Measurements from ENCODE around the gene DTD1.

The DTD1 gene

GRCh38 chr20:18721551-18722115 is 133.8 kb downstream of the DTD1 start:
- Histone ChIP-seq H3K27ac (ENCODE audit: low read length) (no peak overlapping the region), H3K4me3 (ENCODE audit: low read length) (no peak overlapping the region), H3K9me3 (ENCODE audit: control insufficient read depth, insufficient read depth, low read length) (no peaks in the 10 kb centered on the region), H3K36me3 (ENCODE audit: control insufficient read depth, insufficient read depth, low read length) (no peaks in the 10 kb centered on the region), H3K4me1 (ENCODE audit: control insufficient read depth, insufficient read depth, low read length) (no peaks in the 10 kb centered on the region), H3K27me3 (ENCODE audit: control insufficient read depth, insufficient read depth, low read length) (no peaks in the 10 kb centered on the region)
- DNase-seq (ENCODE audit: low read depth, low spot score), result no peak
- WGBS (ENCODE audit: insufficient coverage, insufficient read length), result no CpG with 5 or more reads among the region's 9 CpGs

DNA sequence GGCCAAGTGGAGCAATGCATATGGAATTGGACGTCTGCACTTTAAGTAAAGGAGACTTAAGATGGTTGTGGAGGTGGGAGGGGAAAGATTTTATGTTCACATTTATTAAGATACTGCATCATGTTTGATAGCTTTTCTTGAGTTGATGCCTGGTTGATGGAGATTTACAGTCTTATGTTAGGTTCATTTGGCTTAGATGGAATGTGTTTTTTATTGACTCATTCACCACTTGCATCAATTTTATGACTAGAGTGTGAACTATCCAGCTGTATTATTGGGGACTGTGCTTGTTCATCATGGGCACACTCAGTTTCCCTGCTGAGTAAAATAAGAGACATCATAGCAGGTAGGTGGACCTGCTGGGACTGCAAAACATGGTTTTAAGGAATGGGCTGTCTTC is 134.5 kb downstream of the DTD1 start:
- Histone ChIP-seq H3K4me1 (ENCODE audit: control insufficient read depth, insufficient read depth, low read length) (peaks cover 1% of the 10 kb centered on the region; the same call in 1 of the 2 replicates), H3K9me3 (ENCODE audit: control insufficient read depth, insufficient read depth, low read length) (no peaks in the 10 kb centered on the region), H3K36me3 (ENCODE audit: control insufficient read depth, insufficient read depth, low read length) (no peaks in the 10 kb centered on the region), H3K27ac (ENCODE audit: low read length) (no peak overlapping the region), H3K27me3 (ENCODE audit: control insufficient read depth, insufficient read depth, low read length) (no peaks in the 10 kb centered on the region), H3K4me3 (ENCODE audit: low read length) (no peak overlapping the region)
- no peak for DNase-seq (ENCODE audit: low read depth, low spot score)
- no CpG with 5 or more reads among the region's 1 CpG for WGBS (ENCODE audit: insufficient coverage, insufficient read length)

- Histone ChIP-seq H3K36me3 (ENCODE audit: control insufficient read depth, insufficient read depth, low read length) (no peaks in the 10 kb centered on the region), H3K4me1 (ENCODE audit: control insufficient read depth, insufficient read depth, low read length) (peaks cover 5% of the 10 kb centered on the region; the same call in 1 of the 2 replicates), H3K27ac (ENCODE audit: low read length) (no peak overlapping the region), H3K9me3 (ENCODE audit: control insufficient read depth, insufficient read depth, low read length) (no peaks in the 10 kb centered on the region), H3K4me3 (ENCODE audit: low read length) (no peak overlapping the region), H3K27me3 (ENCODE audit: control insufficient read depth, insufficient read depth, low read length) (no peaks in the 10 kb centered on the region)
- no CpG with 5 or more reads among the region's 3 CpGs for WGBS (ENCODE audit: insufficient coverage, insufficient read length)
- no peak for DNase-seq (ENCODE audit: low read depth, low spot score)
Measured at GRCh38 chr20:18724077-18724476, 136.2 kb downstream of the DTD1 start.

- Histone ChIP-seq H3K4me3 (ENCODE audit: low read length) (no peak overlapping the region), H3K36me3 (ENCODE audit: control insufficient read depth, insufficient read depth, low read length) (no peaks in the 10 kb centered on the region), H3K27me3 (ENCODE audit: control insufficient read depth, insufficient read depth, low read length) (no peaks in the 10 kb centered on the region), H3K4me1 (ENCODE audit: control insufficient read depth, insufficient read depth, low read length) (peaks cover 5% of the 10 kb centered on the region; the same call in 1 of the 2 replicates), H3K27ac (ENCODE audit: low read length) (no peak overlapping the region), H3K9me3 (ENCODE audit: control insufficient read depth, insufficient read depth, low read length) (no peaks in the 10 kb centered on the region)
- no peak for DNase-seq (ENCODE audit: low read depth, low spot score)
- WGBS (ENCODE audit: insufficient coverage, insufficient read length), result no CpG with 5 or more reads among the region's 4 CpGs
Measured at GRCh38 chr20:18724788-18725464, 137.1 kb downstream of the DTD1 start.

DNA sequence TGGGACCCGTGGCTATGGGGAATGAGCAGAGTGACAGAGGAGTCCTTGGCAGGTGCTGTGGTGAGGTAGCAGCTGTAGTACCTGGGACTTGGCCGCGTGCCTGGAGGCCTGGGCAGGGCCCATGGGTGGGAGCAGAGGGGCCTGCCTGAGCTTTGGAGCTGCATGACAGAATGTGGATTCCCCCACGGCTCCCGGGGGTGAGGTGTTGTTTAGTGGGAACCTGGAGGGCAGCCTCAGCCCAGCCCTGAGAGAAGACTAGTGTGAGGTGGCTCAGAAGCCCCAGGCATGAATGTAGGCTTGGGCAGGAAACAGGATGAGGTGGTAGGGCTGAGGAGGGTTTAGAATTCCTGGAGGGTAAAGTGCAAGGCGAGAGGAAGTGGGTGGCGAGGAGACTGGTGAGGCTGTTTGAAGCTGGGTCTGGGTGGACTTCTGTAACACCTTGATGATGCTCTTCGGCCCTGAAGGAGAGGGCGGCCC is 139.2 kb downstream of the DTD1 start:
- Histone ChIP-seq H3K36me3 (ENCODE audit: control insufficient read depth, insufficient read depth, low read length) (no peaks in the 10 kb centered on the region), H3K27me3 (ENCODE audit: control insufficient read depth, insufficient read depth, low read length) (no peaks in the 10 kb centered on the region), H3K27ac (ENCODE audit: low read length) (no peak overlapping the region), H3K4me3 (ENCODE audit: low read length) (no peak overlapping the region), H3K9me3 (ENCODE audit: control insufficient read depth, insufficient read depth, low read length) (no peaks in the 10 kb centered on the region), H3K4me1 (ENCODE audit: control insufficient read depth, insufficient read depth, low read length) (peaks cover 5% of the 10 kb centered on the region; the same call in 1 of the 2 replicates)
- no CpG with 5 or more reads among the region's 9 CpGs for WGBS (ENCODE audit: insufficient coverage, insufficient read length)
- DNase-seq (ENCODE audit: low read depth, low spot score), result no peak

GRCh38 chr20:18728165-18728869 is 140.5 kb downstream of the DTD1 start:
- Histone ChIP-seq H3K36me3 (ENCODE audit: control insufficient read depth, insufficient read depth, low read length) (no peaks in the 10 kb centered on the region), H3K9me3 (ENCODE audit: control insufficient read depth, insufficient read depth, low read length) (no peaks in the 10 kb centered on the region), H3K4me3 (ENCODE audit: low read length) (no peak overlapping the region), H3K4me1 (ENCODE audit: control insufficient read depth, insufficient read depth, low read length) (peaks cover 5% of the 10 kb centered on the region; the same call in 1 of the 2 replicates), H3K27me3 (ENCODE audit: control insufficient read depth, insufficient read depth, low read length) (no peaks in the 10 kb centered on the region), H3K27ac (ENCODE audit: low read length) (no peak overlapping the region)
- DNase-seq (ENCODE audit: low read depth, low spot score), result no peak
- no CpG with 5 or more reads among the region's 8 CpGs for WGBS (ENCODE audit: insufficient coverage, insufficient read length)

DNA sequence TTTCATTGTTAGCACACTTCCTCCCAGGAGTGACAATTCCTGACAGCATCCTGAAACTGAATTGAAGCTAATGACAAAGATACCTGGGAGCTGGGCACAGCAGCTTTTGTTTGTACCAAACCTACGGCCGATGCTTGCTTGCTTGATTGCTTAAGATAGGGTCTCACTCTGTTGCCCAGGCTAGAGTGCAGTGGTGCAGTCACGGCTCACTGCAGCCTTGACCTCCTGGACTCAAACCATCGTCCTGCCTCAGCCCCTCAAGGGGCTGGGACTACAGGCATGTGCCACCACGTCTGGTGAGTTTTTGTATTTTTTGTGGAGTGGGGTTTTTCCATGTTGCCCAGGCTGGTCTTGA is 141.0 kb downstream of the DTD1 start:
- no peaks in the 10 kb centered on the region for H3K9me3 ChIP-seq (ENCODE audit: control insufficient read depth, insufficient read depth, low read length)
- no peak for DNase-seq (ENCODE audit: low read depth, low spot score)
- whole genome bisulfite sequencing (ENCODE audit: insufficient coverage, insufficient read length), result no CpG with 5 or more reads among the region's 5 CpGs
- no peak overlapping the region for H3K27ac ChIP-seq (ENCODE audit: low read length)
- no peaks in the 10 kb centered on the region for H3K36me3 ChIP-seq (ENCODE audit: control insufficient read depth, insufficient read depth, low read length)
- H3K4me1 ChIP-seq (ENCODE audit: control insufficient read depth, insufficient read depth, low read length), result peaks cover 5% of the 10 kb centered on the region; the same call in 1 of the 2 replicates
- H3K27me3 ChIP-seq (ENCODE audit: control insufficient read depth, insufficient read depth, low read length), result no peaks in the 10 kb centered on the region
- H3K4me3 ChIP-seq (ENCODE audit: low read length), result no peak overlapping the region

DNA sequence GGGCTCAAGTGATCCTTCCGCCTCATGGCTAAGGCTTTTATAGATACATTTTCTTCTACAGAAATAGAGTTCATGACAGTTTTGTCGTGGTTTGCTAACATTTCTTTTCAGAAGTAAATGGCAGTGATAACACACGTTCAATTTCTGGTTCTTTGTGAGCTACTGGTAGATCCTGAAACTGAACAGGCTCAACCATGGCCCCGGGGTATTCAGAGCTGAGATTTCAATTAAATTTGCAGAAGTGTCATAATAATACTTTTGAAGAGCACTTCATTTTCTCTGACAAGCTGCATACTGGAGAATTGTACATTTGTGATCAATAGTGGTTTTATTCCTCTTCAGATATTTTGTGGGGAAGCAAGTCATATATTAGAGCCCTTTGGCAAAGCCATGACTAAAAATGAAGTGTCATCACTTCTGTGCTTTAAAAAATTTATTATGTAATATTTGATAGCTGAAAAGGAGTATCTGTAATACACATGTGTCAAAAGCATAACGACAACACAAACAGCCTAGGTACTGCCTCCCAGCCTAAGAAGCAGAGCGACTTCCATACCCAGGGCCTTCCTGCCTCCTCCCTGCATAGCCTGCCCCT is 141.5 kb downstream of the DTD1 start:
- no peaks in the 10 kb centered on the region for H3K27me3 ChIP-seq (ENCODE audit: control insufficient read depth, insufficient read depth, low read length)
- WGBS (ENCODE audit: insufficient coverage, insufficient read length), result no CpG with 5 or more reads among the region's 6 CpGs

DNA sequence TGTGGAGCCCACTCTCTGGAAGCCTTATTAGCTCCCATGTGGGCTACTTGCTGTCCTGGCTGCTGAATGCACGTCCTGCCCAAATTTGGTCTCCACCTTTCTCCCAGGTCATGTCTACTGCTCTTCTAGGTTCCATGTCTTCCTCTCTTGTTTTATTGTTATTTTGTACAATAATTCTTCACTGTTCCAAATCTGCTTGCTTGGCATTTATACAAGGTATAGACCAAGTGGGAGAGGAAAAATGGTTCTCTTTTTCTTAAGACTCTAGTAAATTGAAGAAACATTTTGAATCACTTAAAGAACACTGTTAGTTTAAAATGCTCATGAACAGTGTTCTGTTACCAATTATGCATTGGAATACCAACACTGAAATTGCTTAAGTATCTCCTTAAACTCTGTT is 144.1 kb downstream of the DTD1 start:
- H3K9me3 ChIP-seq (ENCODE audit: control insufficient read depth, insufficient read depth, low read length), result no peaks in the 10 kb centered on the region
- H3K27me3 ChIP-seq (ENCODE audit: control insufficient read depth, insufficient read depth, low read length), result no peaks in the 10 kb centered on the region
- peaks cover 4% of the 10 kb centered on the region; the same call in 1 of the 2 replicates for H3K4me1 ChIP-seq (ENCODE audit: control insufficient read depth, insufficient read depth, low read length)
- H3K4me3 ChIP-seq (ENCODE audit: low read length), result no peak overlapping the region
- no peak for DNase-seq (ENCODE audit: low read depth, low spot score)
- no peaks in the 10 kb centered on the region for H3K36me3 ChIP-seq (ENCODE audit: control insufficient read depth, insufficient read depth, low read length)
- no CpG with 5 or more reads among the region's 1 CpG for WGBS (ENCODE audit: insufficient coverage, insufficient read length)
- no peak overlapping the region for H3K27ac ChIP-seq (ENCODE audit: low read length)

More for the DNA sequence above, 141.5 kb downstream of the DTD1 start:
- Histone ChIP-seq H3K4me1 (ENCODE audit: control insufficient read depth, insufficient read depth, low read length) (peaks cover 5% of the 10 kb centered on the region; the same call in 1 of the 2 replicates), H3K4me3 (ENCODE audit: low read length) (no peak overlapping the region), H3K27ac (ENCODE audit: low read length) (no peak overlapping the region), H3K36me3 (ENCODE audit: control insufficient read depth, insufficient read depth, low read length) (no peaks in the 10 kb centered on the region), H3K9me3 (ENCODE audit: control insufficient read depth, insufficient read depth, low read length) (no peaks in the 10 kb centered on the region)
- DNase-seq (ENCODE audit: low read depth, low spot score), result no peak

DNA sequence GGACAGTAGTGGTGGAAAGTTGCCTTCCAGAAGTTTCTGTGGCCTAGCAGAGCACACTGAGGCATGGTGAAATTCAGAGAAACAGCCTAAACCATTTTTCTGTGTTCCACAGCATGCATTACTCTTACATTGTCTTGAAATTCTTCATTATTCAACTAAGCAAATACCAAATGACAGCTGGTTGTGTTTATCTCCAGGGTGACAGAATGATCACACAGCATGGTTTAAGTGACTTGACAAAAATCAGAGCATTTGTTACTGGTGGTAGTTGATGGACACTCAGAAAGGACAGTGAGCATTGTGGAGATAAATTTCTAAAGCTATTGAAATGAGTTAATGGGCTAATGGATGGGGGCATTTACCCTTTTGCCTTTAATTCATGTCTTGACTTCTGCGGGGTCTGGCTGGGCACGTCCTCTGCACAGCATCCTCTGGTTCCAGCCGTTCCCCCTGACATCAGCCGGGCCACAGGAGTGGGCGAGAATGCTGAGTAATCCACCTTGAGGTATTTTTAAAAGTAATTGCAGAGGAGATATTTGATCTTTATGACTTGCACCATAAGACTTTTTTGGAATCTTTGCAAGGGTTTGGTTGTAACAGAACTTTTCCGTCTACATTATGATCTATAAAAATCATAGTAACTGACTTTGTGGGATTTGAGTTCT is 146.8 kb downstream of the DTD1 start:
- no peaks in the 10 kb centered on the region for H3K9me3 ChIP-seq (ENCODE audit: control insufficient read depth, insufficient read depth, low read length)
- DNase-seq (ENCODE audit: low read depth, low spot score), result no peak
- no CpG with 5 or more reads among the region's 6 CpGs for WGBS (ENCODE audit: insufficient coverage, insufficient read length)
- no peaks in the 10 kb centered on the region for H3K4me1 ChIP-seq (ENCODE audit: control insufficient read depth, insufficient read depth, low read length)
- H3K36me3 ChIP-seq (ENCODE audit: control insufficient read depth, insufficient read depth, low read length), result no peaks in the 10 kb centered on the region
- H3K27me3 ChIP-seq (ENCODE audit: control insufficient read depth, insufficient read depth, low read length), result no peaks in the 10 kb centered on the region
- H3K4me3 ChIP-seq (ENCODE audit: low read length), result no peak overlapping the region
- H3K27ac ChIP-seq (ENCODE audit: low read length), result no peak overlapping the region

All from iPS DF 6.9 (cell line).